H9 (cell line): ENCODE measurements around the gene ERVK3-1. TPM values are rescaled to one million over a fixed set of nuclear protein-coding genes. Genes with fewer than 3 reads are reported as not detected.

Experiments used
- DNase-seq: peaks from one replicate; pipeline ENCODE4 v3.0.0-alpha.2; 2017
- H2AFZ ChIP-seq: one replicate; pipeline ENCODE4 v1.6.1; 2013; ENCODE audit warnings: mild to moderate bottlenecking, low read length, control low read depth, moderate library complexity
- H2AK5ac ChIP-seq: 2 replicates; pipeline ENCODE4 v1.6.1; 2013; ENCODE audit warnings: low read length, control low read depth, mixed read lengths; ENCODE audit not compliant: insufficient read length
- H2BK120ac ChIP-seq: one replicate; pipeline ENCODE4 v1.6.1; 2013; ENCODE audit warnings: low read depth, mild to moderate bottlenecking, low read length, control low read depth, inconsistent platforms; ENCODE audit not compliant: poor library complexity, severe bottlenecking
- H2BK12ac ChIP-seq: 2 replicates; pipeline ENCODE4 v1.6.1; 2013; ENCODE audit warnings: low read length, control low read depth, mixed read lengths, low read depth; ENCODE audit not compliant: insufficient read length
- H2BK15ac ChIP-seq: 2 replicates; pipeline ENCODE4 v1.6.1; 2013; ENCODE audit warnings: low read depth, low read length, control low read depth
- H2BK20ac ChIP-seq: one replicate; pipeline ENCODE4 v1.6.1; 2013; ENCODE audit warnings: low read depth, mild to moderate bottlenecking, low read length, control low read depth, inconsistent platforms; ENCODE audit not compliant: poor library complexity, severe bottlenecking
- H2BK5ac ChIP-seq: 2 replicates; pipeline ENCODE4 v1.6.1; 2013; ENCODE audit warnings: low read length, control low read depth, mixed read lengths; ENCODE audit not compliant: insufficient read length
- H3K14ac ChIP-seq: 2 replicates; pipeline ENCODE4 v1.6.1; 2013; ENCODE audit warnings: low read length, control low read depth; ENCODE audit not compliant: insufficient read depth
- H3K18ac ChIP-seq: 2 replicates; pipeline ENCODE4 v1.6.1; 2013; ENCODE audit warnings: low read depth, mild to moderate bottlenecking, mixed read lengths, low read length, control low read depth; ENCODE audit not compliant: insufficient read length
- H3K23ac ChIP-seq: 2 replicates; pipeline ENCODE4 v1.6.1; 2013; ENCODE audit warnings: low read length, control low read depth, mixed read lengths, low read depth; ENCODE audit not compliant: insufficient read length
- H3K23me2 ChIP-seq: 2 replicates; pipeline ENCODE4 v1.6.1; 2013; ENCODE audit warnings: low read depth, mild to moderate bottlenecking, mixed read lengths, low read length, control low read depth; ENCODE audit not compliant: insufficient read length, poor library complexity, severe bottlenecking
- H3K27ac ChIP-seq: 2 replicates; pipeline ENCODE4 v1.5.1; 2013; ENCODE audit warnings: low read length, control low read depth, mixed read lengths, low read depth; ENCODE audit not compliant: insufficient read length
- H3K27me3 ChIP-seq: 2 replicates; pipeline ENCODE4 v1.6.1; 2013; ENCODE audit warnings: low read length, control low read depth, inconsistent platforms; ENCODE audit not compliant: insufficient read depth
- H3K4ac ChIP-seq: 2 replicates; pipeline ENCODE4 v1.6.1; 2013; ENCODE audit warnings: low read depth, mild to moderate bottlenecking, control low read depth, inconsistent platforms, low read length, moderate library complexity
- H3K4me1 ChIP-seq: 2 replicates; pipeline ENCODE4 v1.6.1; 2013; ENCODE audit warnings: low read length, control low read depth, inconsistent platforms; ENCODE audit not compliant: insufficient read depth
- H3K4me2 ChIP-seq: 2 replicates; pipeline ENCODE4 v1.6.1; 2013; ENCODE audit warnings: low read length, control low read depth, mixed read lengths; ENCODE audit not compliant: insufficient read length, insufficient read depth
- H3K56ac ChIP-seq: 2 replicates; pipeline ENCODE4 v1.6.1; 2013; ENCODE audit warnings: low read depth, mild to moderate bottlenecking, mixed read lengths, low read length, control low read depth; ENCODE audit not compliant: insufficient read length
- H3K79me1 ChIP-seq: 2 replicates; pipeline ENCODE4 v1.6.1; 2013; ENCODE audit warnings: low read depth, mild to moderate bottlenecking, moderate library complexity, low read length, control low read depth, inconsistent platforms; ENCODE audit not compliant: insufficient read depth, poor library complexity, severe bottlenecking
- H3K79me2 ChIP-seq: 2 replicates; pipeline ENCODE4 v1.6.1; 2013; ENCODE audit warnings: low read length, control low read depth, inconsistent platforms; ENCODE audit not compliant: insufficient read depth
- H3K9ac ChIP-seq: 2 replicates; pipeline ENCODE4 v1.6.1; 2013; ENCODE audit warnings: low read length, control low read depth, mixed read lengths; ENCODE audit not compliant: insufficient read length; ENCODE audit errors: extremely low read depth
- H3K9me3 ChIP-seq: one replicate; pipeline ENCODE4 v1.6.1; 2013; ENCODE audit warnings: low read depth, low read length, inconsistent platforms; ENCODE audit not compliant: control insufficient read depth
- H3T11ph ChIP-seq: one replicate; pipeline ENCODE4 v1.6.1; 2013; ENCODE audit warnings: mild to moderate bottlenecking, low read length, control low read depth, inconsistent platforms
- H4K20me1 ChIP-seq: one replicate; pipeline ENCODE4 v1.6.1; 2013; ENCODE audit not compliant: control insufficient read depth, insufficient read length, insufficient read depth
- H4K5ac ChIP-seq: 2 replicates; pipeline ENCODE4 v1.6.1; 2013; ENCODE audit warnings: low read depth, mild to moderate bottlenecking, mixed read lengths, low read length, control low read depth; ENCODE audit not compliant: insufficient read length
- H4K8ac ChIP-seq: replicated peaks from 2 replicates; pipeline ENCODE4 v1.6.1; 2013; ENCODE audit warnings: low read length, control low read depth, mixed read lengths, low read depth; ENCODE audit not compliant: insufficient read length
- H4K91ac ChIP-seq: 2 replicates; pipeline ENCODE4 v1.6.1; 2013; ENCODE audit warnings: low read depth, mild to moderate bottlenecking, moderate library complexity, mixed read lengths, low read length, control low read depth; ENCODE audit not compliant: insufficient read length
- H3K27ac Mint-ChIP-seq, 3 experiments: 2 replicates in 2 of 3; 3 replicates in 1 of 3; pipeline ENCODE4 v1.8.0; 2020 to 2021; ENCODE audit warnings: mixed read lengths in 3 of 3, mild to moderate bottlenecking in 1 of 3, moderate library complexity in 1 of 3
- H3K27me3 Mint-ChIP-seq: 2 replicates; pipeline ENCODE4 v1.8.0; 2021; ENCODE audit warnings: low read depth, mild to moderate bottlenecking, moderate library complexity, mixed read lengths
- H3K36me3 Mint-ChIP-seq, 3 experiments: 2 replicates in 2 of 3; 3 replicates in 1 of 3; pipeline ENCODE4 v1.8.0; 2020 to 2021; ENCODE audit warnings: low read depth in 3 of 3, mixed read lengths in 3 of 3; ENCODE audit not compliant: insufficient read depth in 1 of 3
- H3K4me1 Mint-ChIP-seq, 2 experiments: 2 replicates each; pipeline ENCODE4 v1.8.0; 2020; ENCODE audit warnings: mixed read lengths in 2 of 2
- H3K4me3 Mint-ChIP-seq, 2 experiments: 2 replicates in 1 of 2; 3 replicates in 1 of 2; pipeline ENCODE4 v1.8.0; 2020 to 2021; ENCODE audit warnings: mild to moderate bottlenecking in 2 of 2, mixed read lengths in 2 of 2, moderate library complexity in 1 of 2
- H3K9me3 Mint-ChIP-seq, 2 experiments: 2 replicates in 1 of 2; 3 replicates in 1 of 2; pipeline ENCODE4 v1.8.0; 2020; ENCODE audit warnings: mild to moderate bottlenecking in 2 of 2, mixed read lengths in 2 of 2, moderate library complexity in 1 of 2
- WGBS: extraction: QIAGEN DNeasy Blood & Tissue Kit; methylation state at CpG from one replicate; pipeline ENCODE4 v1.1.7; 2013; ENCODE audit warnings: missing lambda C conversion rate, low lambda C conversion rate, mixed read lengths; ENCODE audit not compliant: insufficient read length; ENCODE audit errors: extremely low coverage; 5-methylcytosine and 5-hydroxymethylcytosine counted together
- total RNA-seq: library from RNA; stranded (reverse); gene quantifications from 2 replicates; pipeline ENCODE4 v1.2.1, GENCODE V29; 2021
- TF ChIP-seq, protein P1 (sequence below): fragments of 200-600 bp; sonication (generic); conservative IDR thresholded peaks from 3 replicates; pipeline ENCODE4 v1.8.0; 2021; ENCODE audit warnings: antibody characterized with exemption, mild to moderate bottlenecking

ERVK3-1 gene
- total RNA-seq, 1 experiment from 2014 or later, result 43.7 TPM

DNA sequence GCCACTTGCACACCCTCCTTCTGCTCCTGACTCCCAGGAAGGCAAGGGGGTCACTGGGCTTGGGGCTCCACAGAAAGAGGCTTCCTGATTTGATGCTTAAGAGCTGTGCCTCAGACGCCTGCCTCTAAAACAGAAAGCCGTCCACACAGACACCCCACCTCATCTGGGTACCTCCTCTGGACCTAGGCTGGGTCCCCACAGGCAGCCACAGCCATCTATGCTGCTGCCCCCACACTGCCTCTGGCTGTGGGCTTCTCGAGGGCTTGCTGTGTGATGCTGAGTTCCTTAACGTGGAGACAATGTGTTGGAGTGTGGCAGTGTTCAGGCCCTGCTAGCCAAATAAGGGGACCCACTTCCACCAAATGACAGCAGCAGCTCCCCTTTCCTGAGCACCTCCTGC, 13.1 kb downstream of the ERVK3-1 start:
- no peak overlapping the region for H3K23ac ChIP-seq
- H2BK5ac ChIP-seq, result no peak overlapping the region
- H4K8ac ChIP-seq, result no peak overlapping the region
- H3T11ph ChIP-seq, result no peak overlapping the region
- no peaks in the 10 kb centered on the region for H3K79me1 ChIP-seq
- no peak overlapping the region for H2BK12ac ChIP-seq
- no peaks in the 10 kb centered on the region for H4K20me1 ChIP-seq
- Mint-ChIP-seq H3K4me1 (no peaks in the 10 kb centered on the region), H3K27ac (no peak overlapping the region), H3K9me3 (no peaks in the 10 kb centered on the region), H3K36me3 (peaks cover 12 to 26% (median 23%) of the 10 kb centered on the region in 3 experiments; a peak in 6 of 7 replicates), H3K27me3 (no peaks in the 10 kb centered on the region), H3K4me3 (peak overlapping the region in 1 of 2 experiments; percentile 1; a peak in 1 of 5 replicates)
- no peak overlapping the region for H4K5ac ChIP-seq
- H3K4me1 ChIP-seq, result no peaks in the 10 kb centered on the region
- no peak overlapping the region for H2BK15ac ChIP-seq
- no peak overlapping the region for H4K91ac ChIP-seq
- H3K4ac ChIP-seq, result no peak overlapping the region
- no peak overlapping the region for H2BK120ac ChIP-seq
- H3K14ac ChIP-seq, result no peak overlapping the region
- no peak overlapping the region for H3K56ac ChIP-seq
- no peak overlapping the region for H2AK5ac ChIP-seq
- DNase-seq, result no peak
- no peaks in the 10 kb centered on the region for H3K9me3 ChIP-seq
- H3K9ac ChIP-seq, result no peak overlapping the region
- H3K18ac ChIP-seq, result no peak overlapping the region
- TF ChIP-seq, protein P1, sequence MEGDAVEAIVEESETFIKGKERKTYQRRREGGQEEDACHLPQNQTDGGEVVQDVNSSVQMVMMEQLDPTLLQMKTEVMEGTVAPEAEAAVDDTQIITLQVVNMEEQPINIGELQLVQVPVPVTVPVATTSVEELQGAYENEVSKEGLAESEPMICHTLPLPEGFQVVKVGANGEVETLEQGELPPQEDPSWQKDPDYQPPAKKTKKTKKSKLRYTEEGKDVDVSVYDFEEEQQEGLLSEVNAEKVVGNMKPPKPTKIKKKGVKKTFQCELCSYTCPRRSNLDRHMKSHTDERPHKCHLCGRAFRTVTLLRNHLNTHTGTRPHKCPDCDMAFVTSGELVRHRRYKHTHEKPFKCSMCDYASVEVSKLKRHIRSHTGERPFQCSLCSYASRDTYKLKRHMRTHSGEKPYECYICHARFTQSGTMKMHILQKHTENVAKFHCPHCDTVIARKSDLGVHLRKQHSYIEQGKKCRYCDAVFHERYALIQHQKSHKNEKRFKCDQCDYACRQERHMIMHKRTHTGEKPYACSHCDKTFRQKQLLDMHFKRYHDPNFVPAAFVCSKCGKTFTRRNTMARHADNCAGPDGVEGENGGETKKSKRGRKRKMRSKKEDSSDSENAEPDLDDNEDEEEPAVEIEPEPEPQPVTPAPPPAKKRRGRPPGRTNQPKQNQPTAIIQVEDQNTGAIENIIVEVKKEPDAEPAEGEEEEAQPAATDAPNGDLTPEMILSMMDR, result no peak
- no peaks in the 10 kb centered on the region for H3K27me3 ChIP-seq
- H3K23me2 ChIP-seq, result no peaks in the 10 kb centered on the region
- no peak overlapping the region for H2BK20ac ChIP-seq
- WGBS, result no CpG with 5 or more reads among the region's 4 CpGs
- H3K27ac ChIP-seq, result no peak overlapping the region
- H2AFZ ChIP-seq, result no peak overlapping the region
- H3K79me2 ChIP-seq, result no peaks in the 10 kb centered on the region
- H3K4me2 ChIP-seq, result no peak overlapping the region
